ENCODE measurements around the gene CYP2A13.
"Not testable (repeated sequence)": the region's sequence is repeated elsewhere in the genome, so short reads cannot be mapped to it uniquely, and the experiment has no call there.

GRCh38 chr19:41120929-41121911 is 33.0 kb downstream of the CYP2A13 start:
- not testable (repeated sequence) for TF ChIP-seq EZH2 (IDR thresholded peaks at IDR 0.05; ENCODE audit: insufficient read depth, poor library complexity, severe bottlenecking); EZH2phosphoT487 (IDR thresholded peaks at IDR 0.05; ENCODE audit: insufficient read depth, low read depth)
